GM10248 (cell line): ENCODE results near the gene SLC34A3.

Source experiments
- CTCF ChIA-PET: fragments of 300-600 bp; sonication (Branson Sonifier 250); formaldehyde crosslinking; extraction: SDS; loops from one replicate; lab custom pipeline; 2021; ENCODE audit warnings: antibody characterized with exemption; lab: Yijun Ruan, JAX
- POLR2A ChIA-PET: fragments of 350-650 bp; sonication (Branson Sonifier 250); formaldehyde crosslinking; extraction: SDS; loops from one replicate; lab custom pipeline; 2020; ENCODE audit warnings: antibody characterized with exemption; lab: Yijun Ruan, JAX
- DNase-seq: peaks from one replicate; pipeline ENCODE4 v3.0.0; 2012; ENCODE audit errors: extremely low spot score
- TF ChIP-seq, protein P1 (sequence below): IDR thresholded peaks from 2 replicates; pipeline ENCODE4 v1.5.1; 2012; ENCODE audit warnings: mild to moderate bottlenecking, low read depth; ENCODE audit errors: extremely low read depth, missing control alignments, control extremely low read depth

Gene SLC34A3

GRCh38 chr9:137214620-137215019, 16.1 kb upstream of the SLC34A3 start:
- ChIA-PET CTCF (interaction anchor here (1.1 to 4.2 kb wide), 3 partner anchors 11 to 26 kb away, joined by 3 to 13 read pairs (median 11); partner anchors contain the start of genes ANAPC2, RNF224 and SSNA1), POLR2A (no interaction called here)
- TF ChIP-seq, protein P1, sequence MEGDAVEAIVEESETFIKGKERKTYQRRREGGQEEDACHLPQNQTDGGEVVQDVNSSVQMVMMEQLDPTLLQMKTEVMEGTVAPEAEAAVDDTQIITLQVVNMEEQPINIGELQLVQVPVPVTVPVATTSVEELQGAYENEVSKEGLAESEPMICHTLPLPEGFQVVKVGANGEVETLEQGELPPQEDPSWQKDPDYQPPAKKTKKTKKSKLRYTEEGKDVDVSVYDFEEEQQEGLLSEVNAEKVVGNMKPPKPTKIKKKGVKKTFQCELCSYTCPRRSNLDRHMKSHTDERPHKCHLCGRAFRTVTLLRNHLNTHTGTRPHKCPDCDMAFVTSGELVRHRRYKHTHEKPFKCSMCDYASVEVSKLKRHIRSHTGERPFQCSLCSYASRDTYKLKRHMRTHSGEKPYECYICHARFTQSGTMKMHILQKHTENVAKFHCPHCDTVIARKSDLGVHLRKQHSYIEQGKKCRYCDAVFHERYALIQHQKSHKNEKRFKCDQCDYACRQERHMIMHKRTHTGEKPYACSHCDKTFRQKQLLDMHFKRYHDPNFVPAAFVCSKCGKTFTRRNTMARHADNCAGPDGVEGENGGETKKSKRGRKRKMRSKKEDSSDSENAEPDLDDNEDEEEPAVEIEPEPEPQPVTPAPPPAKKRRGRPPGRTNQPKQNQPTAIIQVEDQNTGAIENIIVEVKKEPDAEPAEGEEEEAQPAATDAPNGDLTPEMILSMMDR, result no peak
- no peak for DNase-seq

GRCh38 chr9:137215196-137215986, 15.3 kb upstream of the SLC34A3 start:
- DNase-seq, result no peak
- CTCF ChIA-PET, result interaction anchor here (1.2 to 4.2 kb wide), 3 partner anchors 8 to 26 kb away, joined by 6 to 13 read pairs (median 11); partner anchors contain the start of genes ANAPC2, RNF224 and SSNA1
- POLR2A ChIA-PET, result no interaction called here
- TF ChIP-seq, protein P1, result no peak

GRCh38 chr9:137216188-137216965, 14.3 kb upstream of the SLC34A3 start:
- DNase-seq, result no peak
- ChIA-PET POLR2A (interaction anchor here (0.5 to 0.8 kb wide), 2 partner anchors 15 to 24 kb away, joined by 3 to 4 read pairs; partner anchors contain the start of gene TPRN), CTCF (interaction anchor here (0.9 to 4.2 kb wide), 4 partner anchors 9 to 27 kb away, joined by 4 to 13 read pairs (median 8); partner anchors contain the start of genes ANAPC2, RNF224 and SSNA1)
- TF ChIP-seq, protein P1, result no peak

DNA sequence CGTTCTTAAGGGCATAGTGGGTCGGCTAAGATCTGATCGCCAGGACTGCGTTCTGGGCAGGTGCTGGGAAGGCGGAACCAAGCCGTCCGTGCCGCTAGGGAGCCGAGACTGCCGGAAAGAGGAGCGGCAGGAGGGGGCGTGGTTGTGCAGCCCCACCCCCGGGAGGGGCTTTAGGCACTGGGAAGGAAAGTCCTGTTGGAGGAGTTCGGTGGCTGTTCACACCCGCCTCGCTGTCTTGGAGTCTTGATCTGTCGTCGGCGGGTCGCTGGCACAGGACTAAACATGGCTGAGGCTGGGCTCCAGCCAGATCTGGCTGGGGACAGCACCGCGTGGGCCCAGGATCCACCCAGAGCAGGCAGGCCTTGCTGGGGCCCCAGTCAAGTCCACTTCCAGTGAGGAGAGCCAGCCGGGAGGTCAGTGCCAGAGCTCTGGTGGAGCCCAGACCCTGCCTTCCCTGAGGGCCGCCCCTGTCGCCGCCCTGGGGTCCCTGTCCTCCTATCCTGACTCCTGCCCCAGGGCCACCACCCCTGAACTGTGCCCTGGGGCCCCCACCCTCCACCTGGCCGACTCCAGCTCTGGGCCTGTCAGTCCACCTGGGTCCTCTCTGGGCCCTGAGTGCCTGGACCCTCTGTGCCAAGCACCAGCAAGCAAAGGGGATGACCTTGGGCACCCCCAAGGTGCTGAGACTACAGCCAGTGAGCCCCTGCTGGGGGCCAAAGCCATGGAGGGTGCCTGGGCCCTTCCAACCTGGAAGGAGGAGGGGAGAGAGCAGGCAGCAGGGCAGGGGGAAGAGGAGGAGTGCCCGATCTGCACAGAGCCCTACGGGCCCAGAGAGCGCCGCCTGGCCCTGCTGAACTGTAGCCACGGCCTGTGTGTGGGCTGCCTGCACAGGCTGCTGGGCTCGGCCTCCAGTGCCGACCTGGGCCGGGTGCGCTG, 13.2 kb upstream of the SLC34A3 start:
- POLR2A ChIA-PET, result no interaction called here
- DNase-seq, result no peak
- CTCF ChIA-PET, result interaction anchor here (0.9 to 4.2 kb wide), 3 partner anchors 9 to 29 kb away, joined by 4 to 11 read pairs (median 8); partner anchors contain the start of genes ANAPC2, RNF224 and SSNA1
- TF ChIP-seq, protein P1, result no peak

DNA sequence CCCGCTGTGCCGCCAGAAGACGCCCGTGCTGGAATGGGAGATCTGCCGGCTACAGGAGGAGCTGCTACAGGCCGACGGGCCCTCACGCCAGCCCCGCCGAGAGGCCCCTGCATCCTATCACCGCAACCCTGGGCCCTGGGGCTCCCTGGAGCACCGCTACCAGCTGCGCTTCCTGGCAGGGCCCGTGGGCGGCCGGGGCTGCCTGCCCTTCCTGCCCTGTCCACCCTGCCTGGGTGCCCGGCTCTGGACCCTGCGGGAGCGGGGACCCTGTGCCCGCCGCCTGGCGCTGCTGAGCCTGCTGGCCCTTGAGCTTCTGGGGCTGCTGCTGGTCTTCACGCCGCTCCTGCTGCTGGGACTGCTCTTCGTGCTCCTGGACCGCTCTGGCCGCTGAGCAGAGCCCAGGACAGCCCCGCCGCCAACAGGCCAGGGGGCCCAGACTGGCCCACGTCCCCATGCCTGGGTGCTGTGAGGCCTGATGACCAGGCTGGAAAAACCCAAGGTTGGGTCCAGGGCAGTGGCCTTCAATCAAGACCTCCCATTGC, 12.4 kb upstream of the SLC34A3 start:
- TF ChIP-seq, protein P1, result no peak
- no peak for DNase-seq
- POLR2A ChIA-PET, result no interaction called here
- CTCF ChIA-PET, result interaction anchor here (2.4 kb wide), 1 partner anchor 9 kb away, joined by 8 read pairs; the partner anchor contains the start of gene RNF224
